ENCODE measurements around the gene LORICRIN.

The LORICRIN gene

DNA sequence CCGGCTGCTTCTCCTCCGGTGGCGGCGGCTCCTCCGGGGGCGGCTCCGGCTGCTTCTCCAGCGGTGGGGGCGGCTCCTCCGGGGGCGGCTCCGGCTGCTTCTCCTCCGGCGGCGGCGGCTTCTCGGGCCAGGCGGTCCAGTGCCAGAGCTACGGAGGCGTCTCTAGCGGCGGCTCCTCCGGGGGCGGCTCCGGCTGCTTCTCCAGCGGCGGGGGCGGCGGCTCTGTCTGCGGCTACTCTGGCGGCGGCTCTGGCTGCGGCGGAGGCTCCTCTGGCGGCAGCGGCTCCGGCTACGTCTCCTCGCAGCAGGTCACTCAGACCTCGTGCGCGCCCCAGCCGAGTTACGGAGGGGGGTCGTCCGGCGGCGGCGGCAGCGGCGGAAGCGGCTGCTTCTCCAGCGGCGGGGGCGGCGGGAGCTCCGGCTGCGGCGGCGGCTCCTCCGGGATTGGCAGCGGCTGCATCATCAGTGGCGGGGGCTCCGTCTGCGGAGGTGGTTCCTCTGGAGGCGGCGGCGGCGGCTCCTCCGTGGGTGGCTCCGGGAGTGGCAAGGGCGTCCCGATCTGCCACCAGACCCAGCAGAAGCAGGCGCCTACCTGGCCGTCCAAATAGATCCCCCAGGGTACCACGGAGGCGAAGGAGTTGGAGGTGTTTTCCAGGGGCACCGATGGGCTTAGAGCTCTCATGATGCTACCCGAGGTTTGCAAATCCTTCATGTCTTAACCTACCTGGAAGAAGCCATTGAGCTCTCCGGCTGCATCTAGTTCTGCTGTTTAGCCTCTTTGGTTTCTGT lies 2.0 kb downstream of the LORICRIN start:
- Mint-ChIP-seq H3K36me3 (no peaks in the 10 kb centered on the region), H3K4me3 (peak overlapping the region; percentile 79), H3K27me3 (peaks cover 14% of the 10 kb centered on the region), H3K9me3 (peaks cover 3% of the 10 kb centered on the region), H3K27ac (peak overlapping the region; percentile 48), H3K4me1 (peaks cover 15% of the 10 kb centered on the region)
- ATAC-seq (ENCODE audit: low read depth) (peak; percentile 27), DNase-seq (ENCODE audit: low spot score in 2 of 2) (peak; percentile 8 to 49)

DNA sequence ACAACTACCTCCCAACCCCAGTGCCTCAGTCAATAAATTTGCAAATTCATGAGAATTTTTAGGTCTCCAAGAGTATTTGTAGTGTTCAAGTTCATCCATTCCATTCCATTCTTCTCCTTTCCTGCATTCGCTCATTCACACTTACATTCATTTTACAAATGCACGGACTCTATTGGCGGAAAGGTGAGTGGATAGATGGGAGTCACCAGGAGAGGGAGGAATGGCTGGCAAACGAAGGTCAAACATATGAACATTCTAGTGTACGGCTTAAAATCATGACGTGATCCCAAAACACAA lies 2.5 kb downstream of the LORICRIN start:
- no peak for ATAC-seq (ENCODE audit: low read depth)
- H3K27me3 Mint-ChIP-seq, result peaks cover 14% of the 10 kb centered on the region
- H3K4me3 Mint-ChIP-seq, result peak overlapping the region; percentile 79

GRCh38 chr1:153262462-153263157 lies 3.1 kb downstream of the LORICRIN start:
- Mint-ChIP-seq H3K4me1 (peaks cover 15% of the 10 kb centered on the region), H3K27me3 (peaks cover 14% of the 10 kb centered on the region), H3K36me3 (no peaks in the 10 kb centered on the region), H3K4me3 (peak overlapping the region; percentile 79), H3K9me3 (peaks cover 3% of the 10 kb centered on the region), H3K27ac (peak overlapping the region; percentile 48)
- peak; percentile 77 for ATAC-seq (ENCODE audit: low read depth)
- DNase-seq (ENCODE audit: low spot score in 2 of 2), result peak in 1 of 2 donors; percentile 28

More for the DNA sequence above, 2.5 kb downstream of the LORICRIN start:
- Mint-ChIP-seq H3K36me3 (no peaks in the 10 kb centered on the region), H3K27ac (peak overlapping the region; percentile 48), H3K4me1 (peaks cover 15% of the 10 kb centered on the region), H3K9me3 (peaks cover 3% of the 10 kb centered on the region)
- no peak for DNase-seq (ENCODE audit: low spot score in 2 of 2)

DNA sequence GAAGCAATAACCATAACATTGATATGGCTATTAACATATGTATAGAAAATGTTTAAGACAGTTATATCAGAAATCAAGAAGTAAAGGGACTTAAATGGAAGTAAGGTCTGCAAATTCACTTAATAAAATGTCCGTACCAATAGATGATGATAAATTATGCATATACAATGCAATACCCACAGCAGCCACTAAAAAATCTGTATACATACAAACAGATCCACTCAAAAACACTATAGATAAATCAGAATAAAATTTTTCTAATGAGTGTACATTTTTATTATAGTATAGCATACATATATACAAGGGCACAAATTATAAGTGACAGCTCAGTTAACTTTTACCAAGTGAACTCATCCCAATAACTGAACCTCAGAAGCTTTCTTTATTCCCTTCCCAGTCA lies 6.0 kb downstream of the LORICRIN start:
- no peak overlapping the region for H3K4me3 Mint-ChIP-seq
- H3K9me3 Mint-ChIP-seq, result peaks cover 3% of the 10 kb centered on the region
- H3K27me3 Mint-ChIP-seq, result peaks cover 13% of the 10 kb centered on the region
- H3K36me3 Mint-ChIP-seq, result no peaks in the 10 kb centered on the region
- ATAC-seq (ENCODE audit: low read depth), result no peak
- H3K4me1 Mint-ChIP-seq, result peaks cover 13% of the 10 kb centered on the region
- no peak for DNase-seq (ENCODE audit: low spot score in 2 of 2)
- H3K27ac Mint-ChIP-seq, result no peak overlapping the region

DNA sequence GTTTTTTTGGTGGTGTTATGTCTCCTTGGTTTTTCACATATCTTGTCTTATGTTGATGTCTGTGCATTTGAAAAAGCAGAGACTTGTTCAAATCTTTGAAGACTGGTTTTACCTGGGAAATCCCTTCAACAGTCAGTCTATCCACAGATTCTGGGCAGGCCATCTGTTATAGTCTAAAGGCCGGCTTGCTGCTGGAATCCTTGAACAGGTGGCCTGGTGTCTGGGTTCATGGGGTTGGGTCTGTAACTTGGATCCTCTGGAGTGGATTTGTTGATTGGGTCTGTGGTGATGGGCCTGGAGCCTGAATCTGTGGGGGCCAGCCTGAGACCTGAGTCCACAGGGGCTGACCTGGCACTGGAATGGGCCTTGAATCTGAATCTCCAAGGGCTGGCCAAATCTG lies 12.2 kb downstream of the LORICRIN start:
- Mint-ChIP-seq H3K9me3 (no peaks in the 10 kb centered on the region), H3K36me3 (no peaks in the 10 kb centered on the region), H3K27ac (no peak overlapping the region), H3K27me3 (peaks cover 3% of the 10 kb centered on the region), H3K4me1 (no peaks in the 10 kb centered on the region), H3K4me3 (no peak overlapping the region)
- DNase-seq (ENCODE audit: low spot score in 2 of 2) (no peak), ATAC-seq (ENCODE audit: low read depth) (no peak)

- H3K27ac Mint-ChIP-seq, result no peak overlapping the region
Observed at GRCh38 chr1:153272186-153272585, 12.7 kb downstream of the LORICRIN start.

GRCh38 chr1:153277852-153278251 lies 18.4 kb downstream of the LORICRIN start:
- Mint-ChIP-seq H3K9me3 (no peaks in the 10 kb centered on the region), H3K4me3 (no peak overlapping the region), H3K27ac (no peak overlapping the region), H3K27me3 (peaks cover 11% of the 10 kb centered on the region), H3K4me1 (no peaks in the 10 kb centered on the region), H3K36me3 (no peaks in the 10 kb centered on the region)
- DNase-seq (ENCODE audit: low spot score in 2 of 2) (peak in 1 of 2 donors; percentile 47), ATAC-seq (ENCODE audit: low read depth) (peak; percentile 82)

More at GRCh38 chr1:153272186-153272585, 12.7 kb downstream of the LORICRIN start:
- Mint-ChIP-seq H3K4me1 (no peaks in the 10 kb centered on the region), H3K27me3 (peaks cover 3% of the 10 kb centered on the region), H3K9me3 (no peaks in the 10 kb centered on the region), H3K4me3 (no peak overlapping the region), H3K36me3 (no peaks in the 10 kb centered on the region)
- DNase-seq (ENCODE audit: low spot score in 2 of 2) (no peak), ATAC-seq (ENCODE audit: low read depth) (no peak)

GRCh38 chr1:153288634-153289275 lies 29.3 kb downstream of the LORICRIN start:
- Mint-ChIP-seq H3K27ac (no peak overlapping the region), H3K27me3 (peaks cover 9% of the 10 kb centered on the region), H3K4me1 (peaks cover 18% of the 10 kb centered on the region), H3K36me3 (no peaks in the 10 kb centered on the region), H3K9me3 (no peaks in the 10 kb centered on the region), H3K4me3 (no peak overlapping the region)
- DNase-seq (ENCODE audit: low spot score in 2 of 2) (no peak), ATAC-seq (ENCODE audit: low read depth) (peak; percentile 41)

GRCh38 chr1:153291514-153291913 lies 32.0 kb downstream of the LORICRIN start:
- Mint-ChIP-seq H3K4me1 (peaks cover 31% of the 10 kb centered on the region), H3K4me3 (no peak overlapping the region), H3K9me3 (no peaks in the 10 kb centered on the region), H3K27me3 (peaks cover 12% of the 10 kb centered on the region), H3K36me3 (no peaks in the 10 kb centered on the region), H3K27ac (no peak overlapping the region)
- ATAC-seq (ENCODE audit: low read depth), result no peak
- no peak for DNase-seq (ENCODE audit: low spot score in 2 of 2)

GRCh38 chr1:153292185-153292584 lies 32.7 kb downstream of the LORICRIN start:
- Mint-ChIP-seq H3K4me3 (no peak overlapping the region), H3K9me3 (no peaks in the 10 kb centered on the region), H3K27ac (no peak overlapping the region), H3K27me3 (peaks cover 12% of the 10 kb centered on the region), H3K36me3 (peaks cover under 1% of the 10 kb centered on the region), H3K4me1 (peaks cover 32% of the 10 kb centered on the region)
- ATAC-seq (ENCODE audit: low read depth) (no peak), DNase-seq (ENCODE audit: low spot score in 2 of 2) (no peak)

DNA sequence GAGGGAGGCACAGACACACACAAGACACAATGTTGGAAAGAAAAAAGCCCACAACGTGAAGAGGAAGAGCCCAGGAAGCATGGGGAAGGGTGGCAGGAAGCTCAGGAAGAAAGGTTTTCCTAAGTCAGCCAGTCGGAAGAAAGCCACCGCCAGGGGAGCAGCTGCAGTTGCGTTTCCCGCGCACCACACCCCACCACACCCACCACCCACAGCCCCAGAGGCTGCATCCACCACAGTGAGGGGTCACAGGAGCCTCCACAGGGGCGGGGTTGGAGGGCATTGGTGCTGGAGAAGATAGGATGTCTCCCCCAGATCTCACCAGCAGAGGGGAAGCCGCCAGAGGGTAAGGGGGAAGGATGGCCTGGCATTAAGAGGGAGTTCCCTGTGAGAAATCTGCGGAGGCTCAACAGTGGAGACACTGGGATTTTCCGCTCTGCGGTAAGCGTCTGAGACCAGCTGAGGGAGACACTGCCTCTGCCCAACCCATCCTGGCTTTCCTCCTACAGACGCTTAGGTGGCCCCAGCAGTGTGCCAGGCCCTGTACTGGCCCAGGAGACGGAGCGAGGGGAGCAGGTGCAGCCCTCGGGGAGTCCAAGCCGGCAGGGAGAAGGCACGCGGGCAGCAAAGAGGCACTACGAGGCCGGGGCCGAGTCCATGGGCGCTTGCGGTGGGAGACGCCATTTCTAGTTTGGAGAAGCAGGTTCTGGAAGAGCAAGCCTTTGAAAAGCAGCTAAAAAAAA lies 33.4 kb downstream of the LORICRIN start:
- H3K36me3 Mint-ChIP-seq, result peaks cover 2% of the 10 kb centered on the region
- H3K4me3 Mint-ChIP-seq, result no peak overlapping the region
- H3K9me3 Mint-ChIP-seq, result no peaks in the 10 kb centered on the region
- no peak overlapping the region for H3K27ac Mint-ChIP-seq
- ATAC-seq (ENCODE audit: low read depth) (no peak), DNase-seq (ENCODE audit: low spot score in 2 of 2) (no peak)
- H3K27me3 Mint-ChIP-seq, result peaks cover 12% of the 10 kb centered on the region
- peaks cover 36% of the 10 kb centered on the region for H3K4me1 Mint-ChIP-seq

- H3K27ac Mint-ChIP-seq, result no peak overlapping the region
- no peak for DNase-seq (ENCODE audit: low spot score in 2 of 2)
- H3K27me3 Mint-ChIP-seq, result peaks cover 9% of the 10 kb centered on the region
- peak overlapping the region; percentile 27 for H3K4me3 Mint-ChIP-seq
- no peak for ATAC-seq (ENCODE audit: low read depth)
- peaks cover 2% of the 10 kb centered on the region for H3K36me3 Mint-ChIP-seq
- peaks cover 36% of the 10 kb centered on the region for H3K4me1 Mint-ChIP-seq
- H3K9me3 Mint-ChIP-seq, result no peaks in the 10 kb centered on the region
Observed at GRCh38 chr1:153293480-153293775, 33.9 kb downstream of the LORICRIN start.

DNA sequence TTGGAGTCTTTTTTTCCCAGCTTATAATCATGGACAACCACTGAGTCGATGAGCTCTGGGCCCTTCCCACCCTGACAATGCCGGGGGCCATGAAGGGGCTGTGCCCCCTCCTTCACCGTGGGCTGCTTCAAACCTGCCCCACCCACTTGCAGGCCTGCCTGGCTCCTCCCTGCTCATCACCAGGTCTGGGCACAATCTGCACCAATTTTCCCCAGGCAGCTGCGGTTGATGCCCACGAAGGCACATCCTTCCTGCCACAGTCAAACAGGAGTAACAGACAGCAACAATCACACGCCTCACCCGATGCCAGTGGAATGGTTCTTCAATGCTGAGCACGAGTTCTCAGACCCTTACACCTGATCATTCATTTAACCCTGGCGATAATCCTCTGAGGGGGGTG lies 34.4 kb downstream of the LORICRIN start:
- Mint-ChIP-seq H3K9me3 (no peaks in the 10 kb centered on the region), H3K4me1 (peaks cover 36% of the 10 kb centered on the region), H3K36me3 (peaks cover 2% of the 10 kb centered on the region), H3K27me3 (peaks cover 8% of the 10 kb centered on the region), H3K27ac (no peak overlapping the region), H3K4me3 (peak overlapping the region; percentile 32)
- peak; percentile 54 for ATAC-seq (ENCODE audit: low read depth)
- no peak for DNase-seq (ENCODE audit: low spot score in 2 of 2)

DNA sequence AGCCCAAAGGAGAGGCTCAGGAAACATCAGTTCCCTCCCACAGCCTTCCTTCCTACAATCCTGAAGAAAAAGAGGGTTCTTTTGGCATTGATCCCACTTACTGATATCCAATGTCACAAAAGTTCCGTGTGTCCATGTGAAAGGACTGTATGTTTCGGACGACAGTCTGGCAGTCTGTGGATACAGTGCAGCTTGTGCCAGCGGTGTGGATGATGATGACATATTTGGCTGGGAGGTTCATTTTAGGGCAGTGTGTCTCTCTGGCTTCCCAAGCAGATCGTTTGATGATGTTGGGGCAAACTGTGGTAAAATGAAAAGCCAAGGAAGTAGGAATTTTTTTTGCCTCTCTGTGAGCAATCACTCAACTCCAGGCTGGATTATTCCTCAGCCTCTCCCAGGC lies 42.8 kb downstream of the LORICRIN start:
- Mint-ChIP-seq H3K9me3 (no peaks in the 10 kb centered on the region), H3K36me3 (peaks cover under 1% of the 10 kb centered on the region), H3K27ac (no peak overlapping the region), H3K27me3 (peaks cover 8% of the 10 kb centered on the region), H3K4me3 (no peak overlapping the region), H3K4me1 (peaks cover 3% of the 10 kb centered on the region)
- ATAC-seq (ENCODE audit: low read depth), result no peak
- no peak for DNase-seq (ENCODE audit: low spot score in 2 of 2)

Measured in memory B cell (primary cell).